Lower lobe of right lung (tissue), 2 donors: ENCODE results near the gene CCR6. TPM values are rescaled to one million over a fixed set of nuclear protein-coding genes. Genes with fewer than 3 reads are reported as not detected.

Source experiments
- ATAC-seq, 2 donors: fragments of 200-7000 bp; cut with Tn5 transposase; one replicate each; pipeline ENCODE4 v1.9.1; 2020 to 2022; ENCODE audit warnings: mild to moderate bottlenecking in 2 of 2, moderate library complexity in 2 of 2
- DNase-seq: peaks from one replicate; pipeline ENCODE4 v3.0.0-alpha.2; 2020
- H3K27ac ChIP-seq: fragments of 200-600 bp; one replicate; pipeline ENCODE4 v1.8.0; 2022
- H3K27me3 ChIP-seq: fragments of 200-600 bp; one replicate; pipeline ENCODE4 v1.8.0; 2022; ENCODE audit warnings: low read depth
- H3K36me3 ChIP-seq: fragments of 200-600 bp; one replicate; pipeline ENCODE4 v1.8.0; 2022; ENCODE audit warnings: mild to moderate bottlenecking
- H3K4me1 ChIP-seq: fragments of 200-600 bp; one replicate; pipeline ENCODE4 v1.8.0; 2022
- H3K4me3 ChIP-seq: fragments of 200-600 bp; one replicate; pipeline ENCODE4 v1.8.0; 2022; ENCODE audit warnings: mild to moderate bottlenecking
- H3K9me3 ChIP-seq: fragments of 200-600 bp; one replicate; pipeline ENCODE4 v1.8.0; 2022
- intact Hi-C: fragments of 100-400 bp; cut with DNase I; formaldehyde crosslinking; loops from one replicate; pipeline ENCODE4 v1.11.0; 2022
- total RNA-seq: library from RNA; stranded (reverse); fragmentation: NEBNext Ultra II Directional; extraction: Animal tissue kit (Norgen Biotek cat#: 25700); gene quantifications from one replicate; pipeline ENCODE4 v1.2.1, GENCODE V29; 2021
- TF ChIP-seq, protein P1 (sequence below): fragments of 200-600 bp; IDR thresholded peaks from one replicate; pipeline ENCODE4 v1.8.0; 2022; ENCODE audit warnings: antibody characterized with exemption, mild to moderate bottlenecking
- donor health status: DM: no; HTN: yes; CAD: no; lungs with severe emphysema.

The CCR6 gene
- total RNA-seq, 1 donor from 2014 or later: 0.83 TPM

DNA sequence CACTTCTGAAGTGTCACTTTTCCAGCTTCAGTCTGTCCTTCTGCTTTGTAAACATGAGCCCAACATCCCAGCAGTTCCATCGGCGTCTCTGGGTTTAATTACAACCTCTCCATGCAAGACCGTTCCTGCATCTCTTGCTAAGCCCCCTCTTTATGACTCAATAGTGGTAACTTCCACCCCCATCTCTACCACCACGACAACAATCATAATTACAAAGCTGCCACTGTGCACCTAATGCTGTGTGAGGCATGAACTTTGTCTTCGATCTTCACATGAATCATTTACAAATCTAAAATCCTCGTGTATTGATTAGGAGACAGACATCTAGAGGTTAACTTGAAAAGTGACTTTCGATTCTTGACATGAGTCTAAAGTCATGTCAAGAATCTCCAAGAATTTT lies 4.9 kb upstream of the CCR6 start:
- no peaks in the 10 kb centered on the region for H3K4me1 ChIP-seq
- TF ChIP-seq, protein P1, sequence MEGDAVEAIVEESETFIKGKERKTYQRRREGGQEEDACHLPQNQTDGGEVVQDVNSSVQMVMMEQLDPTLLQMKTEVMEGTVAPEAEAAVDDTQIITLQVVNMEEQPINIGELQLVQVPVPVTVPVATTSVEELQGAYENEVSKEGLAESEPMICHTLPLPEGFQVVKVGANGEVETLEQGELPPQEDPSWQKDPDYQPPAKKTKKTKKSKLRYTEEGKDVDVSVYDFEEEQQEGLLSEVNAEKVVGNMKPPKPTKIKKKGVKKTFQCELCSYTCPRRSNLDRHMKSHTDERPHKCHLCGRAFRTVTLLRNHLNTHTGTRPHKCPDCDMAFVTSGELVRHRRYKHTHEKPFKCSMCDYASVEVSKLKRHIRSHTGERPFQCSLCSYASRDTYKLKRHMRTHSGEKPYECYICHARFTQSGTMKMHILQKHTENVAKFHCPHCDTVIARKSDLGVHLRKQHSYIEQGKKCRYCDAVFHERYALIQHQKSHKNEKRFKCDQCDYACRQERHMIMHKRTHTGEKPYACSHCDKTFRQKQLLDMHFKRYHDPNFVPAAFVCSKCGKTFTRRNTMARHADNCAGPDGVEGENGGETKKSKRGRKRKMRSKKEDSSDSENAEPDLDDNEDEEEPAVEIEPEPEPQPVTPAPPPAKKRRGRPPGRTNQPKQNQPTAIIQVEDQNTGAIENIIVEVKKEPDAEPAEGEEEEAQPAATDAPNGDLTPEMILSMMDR: no peak
- DNase-seq: no peak
- no peak overlapping the region for H3K4me3 ChIP-seq
- H3K27me3 ChIP-seq: peaks cover 17% of the 10 kb centered on the region
- H3K36me3 ChIP-seq: no peaks in the 10 kb centered on the region
- ATAC-seq: no peak
- no peaks in the 10 kb centered on the region for H3K9me3 ChIP-seq
- no peak overlapping the region for H3K27ac ChIP-seq
- intact Hi-C loops: no loop called here

DNA sequence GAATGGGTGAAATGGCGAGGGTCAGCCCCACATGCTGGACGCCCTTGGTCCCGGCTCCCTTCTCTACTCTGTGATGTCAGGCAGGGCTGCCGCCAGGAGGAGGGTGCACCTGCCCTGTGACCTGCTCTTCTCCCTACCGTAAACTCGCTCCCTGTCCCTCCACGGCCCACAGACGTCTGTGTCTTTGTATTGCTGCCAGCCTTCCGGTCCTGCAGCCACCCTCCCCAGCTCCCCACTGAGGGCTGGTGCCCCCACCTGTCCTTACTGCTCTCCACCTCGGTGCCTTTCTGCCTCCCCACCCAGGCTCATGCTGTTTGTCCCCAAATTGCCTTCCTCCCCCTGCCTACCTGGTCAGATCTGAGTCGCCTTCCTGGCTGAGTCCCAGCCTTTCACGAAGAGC lies 4.1 kb upstream of the CCR6 start:
- no peaks in the 10 kb centered on the region for H3K36me3 ChIP-seq
- no peak for ATAC-seq
- TF ChIP-seq, protein P1: no peak
- intact Hi-C loops: no loop called here
- no peaks in the 10 kb centered on the region for H3K9me3 ChIP-seq
- no peak overlapping the region for H3K4me3 ChIP-seq
- DNase-seq: no peak
- peaks cover 17% of the 10 kb centered on the region for H3K27me3 ChIP-seq
- H3K4me1 ChIP-seq: no peaks in the 10 kb centered on the region
- H3K27ac ChIP-seq: no peak overlapping the region

DNA sequence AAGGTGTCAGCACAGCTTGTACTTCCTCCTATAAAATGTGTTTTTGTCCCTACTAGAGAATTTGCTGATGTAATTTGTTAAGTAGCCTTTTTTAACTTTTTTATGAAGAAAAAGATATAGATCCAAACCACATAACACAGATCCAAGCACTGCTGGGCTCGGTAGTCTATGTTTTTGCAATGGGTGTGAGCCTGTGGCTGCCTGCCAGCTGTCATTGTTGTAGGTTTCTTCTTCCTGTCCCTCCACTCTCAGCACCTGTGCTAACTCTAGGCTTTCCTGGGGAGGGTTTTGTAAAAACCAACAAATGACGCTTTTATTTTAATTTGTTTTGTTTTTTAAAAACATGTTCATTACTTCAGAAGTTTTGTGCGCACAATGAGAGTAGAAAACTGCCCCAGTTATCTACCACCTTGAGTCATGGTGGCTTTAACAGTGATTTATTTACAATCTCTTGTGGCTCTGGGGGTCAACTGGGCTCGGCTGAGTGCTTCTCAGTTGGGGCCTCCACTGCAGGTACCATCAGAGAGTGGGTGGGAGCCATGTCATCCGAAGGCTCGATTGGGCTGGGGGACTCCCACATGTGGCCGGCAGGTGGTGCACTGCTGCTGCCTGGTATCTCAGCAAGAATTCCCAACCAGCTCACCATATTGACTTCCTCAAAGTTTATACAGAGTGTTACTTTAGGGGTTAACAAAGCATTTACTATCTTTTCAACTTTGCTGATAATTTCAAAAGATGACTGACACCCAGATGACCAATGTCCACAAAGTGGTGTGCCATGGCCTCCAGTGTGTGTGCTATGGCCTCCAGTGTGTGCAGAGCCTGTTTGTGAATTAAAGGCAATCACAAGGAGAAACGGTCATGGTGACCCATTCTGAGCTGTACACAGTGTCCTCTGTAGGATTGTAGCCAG lies 3.0 kb upstream of the CCR6 start:
- DNase-seq (no peak), ATAC-seq (peak in 1 of 2 donors; percentile 47)
- Histone ChIP-seq H3K9me3 (no peaks in the 10 kb centered on the region), H3K4me1 (no peaks in the 10 kb centered on the region), H3K27me3 (peaks cover 17% of the 10 kb centered on the region), H3K4me3 (no peak overlapping the region), H3K27ac (no peak overlapping the region), H3K36me3 (no peaks in the 10 kb centered on the region)
- TF ChIP-seq, protein P1: no peak
- intact Hi-C loops: no loop called here

DNA sequence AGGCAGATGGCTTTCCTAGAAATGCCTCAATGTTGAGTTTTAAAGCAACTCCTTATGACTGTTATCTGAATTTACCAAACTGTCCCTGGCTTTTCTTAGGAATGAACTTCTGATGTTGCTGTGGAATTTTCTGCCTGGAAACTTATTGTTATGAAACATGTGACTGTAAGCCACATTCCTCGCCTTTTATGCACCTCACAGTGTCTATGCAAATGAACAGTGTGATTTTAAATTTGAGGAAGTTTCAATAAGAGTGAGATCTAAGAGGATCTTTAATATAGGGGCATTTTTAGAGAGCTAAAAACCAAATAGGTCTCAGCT lies 2.4 kb upstream of the CCR6 start:
- Histone ChIP-seq H3K36me3 (no peaks in the 10 kb centered on the region), H3K4me1 (no peaks in the 10 kb centered on the region), H3K27me3 (peaks cover 17% of the 10 kb centered on the region), H3K9me3 (no peaks in the 10 kb centered on the region), H3K27ac (no peak overlapping the region), H3K4me3 (no peak overlapping the region)
- ATAC-seq: no peak
- TF ChIP-seq, protein P1: no peak
- no peak for DNase-seq
- intact Hi-C loops: no loop called here

DNA sequence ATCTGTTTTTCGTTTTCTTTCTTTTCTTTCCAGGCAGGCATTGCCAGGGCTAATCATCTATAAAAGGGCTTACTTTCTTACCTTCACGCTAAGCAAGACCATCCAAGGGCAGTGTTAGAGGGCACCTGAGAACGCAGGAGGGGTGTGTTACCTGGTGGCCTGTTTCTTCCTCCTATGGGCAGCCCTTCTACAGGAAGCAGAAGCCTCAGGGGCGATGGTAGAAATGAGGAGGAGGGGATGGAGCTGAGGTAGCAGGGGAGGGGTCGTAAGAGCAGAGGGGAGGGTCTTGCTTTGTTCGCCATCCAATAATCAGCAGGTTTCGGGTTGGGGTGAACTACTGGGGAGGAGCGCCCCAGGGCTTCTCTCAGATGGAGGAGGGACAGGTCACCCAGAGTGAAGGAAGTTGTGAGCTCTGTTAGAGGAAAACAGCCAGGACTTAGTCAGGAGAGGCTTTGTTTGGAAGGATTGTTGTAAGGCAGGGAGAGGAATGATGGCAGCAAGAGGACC lies 1.5 kb upstream of the CCR6 start:
- no peak for DNase-seq
- no peaks in the 10 kb centered on the region for H3K36me3 ChIP-seq
- intact Hi-C loops: no loop called here
- H3K9me3 ChIP-seq: no peaks in the 10 kb centered on the region
- peaks cover 14% of the 10 kb centered on the region for H3K27me3 ChIP-seq
- no peak for ATAC-seq
- no peak overlapping the region for H3K4me3 ChIP-seq
- TF ChIP-seq, protein P1: no peak
- H3K4me1 ChIP-seq: no peaks in the 10 kb centered on the region
- no peak overlapping the region for H3K27ac ChIP-seq
